Stimulated activated CD4-positive, alpha-beta T cell treated with anti-CD3 and anti-CD28 coated beads, Interleukin-15, amount 100 ng/mL, for 24 hours (primary cell): Measurements from ENCODE around the gene OR2Z1.
A peak's percentile ranks its signal among the peaks of the same experiment; 100 is the strongest.

Experiments
- DNase-seq: peaks from one replicate; pipeline ENCODE4 v3.0.0-alpha.2; 2020

OR2Z1 gene, protein sequence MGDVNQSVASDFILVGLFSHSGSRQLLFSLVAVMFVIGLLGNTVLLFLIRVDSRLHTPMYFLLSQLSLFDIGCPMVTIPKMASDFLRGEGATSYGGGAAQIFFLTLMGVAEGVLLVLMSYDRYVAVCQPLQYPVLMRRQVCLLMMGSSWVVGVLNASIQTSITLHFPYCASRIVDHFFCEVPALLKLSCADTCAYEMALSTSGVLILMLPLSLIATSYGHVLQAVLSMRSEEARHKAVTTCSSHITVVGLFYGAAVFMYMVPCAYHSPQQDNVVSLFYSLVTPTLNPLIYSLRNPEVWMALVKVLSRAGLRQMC

DNA sequence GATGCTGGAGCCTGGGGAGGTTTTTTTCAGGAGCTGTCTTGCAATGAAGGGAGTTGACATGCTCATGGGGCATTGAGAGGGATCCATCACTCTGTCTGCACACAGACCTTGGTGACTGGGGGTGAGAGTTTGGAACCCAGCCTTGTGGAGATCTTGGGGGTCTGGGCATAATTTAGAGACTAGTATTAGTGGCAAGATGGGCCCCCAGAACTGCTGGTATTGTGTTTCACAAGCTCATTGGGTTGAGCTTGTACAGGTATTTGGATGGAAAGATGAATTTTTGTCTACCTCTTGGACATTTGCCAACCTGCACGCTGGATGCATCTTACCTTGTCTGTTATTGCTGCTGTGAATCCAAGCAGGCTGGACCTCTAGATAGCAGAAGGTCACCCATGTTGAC, at the start of gene OR2Z1:
OR2Z1 (plus strand) TSS at position 301 of the 400 bp plus-strand sequence. CDS start 9,395 bp downstream, outside the sequence.
- no peak for DNase-seq

DNA sequence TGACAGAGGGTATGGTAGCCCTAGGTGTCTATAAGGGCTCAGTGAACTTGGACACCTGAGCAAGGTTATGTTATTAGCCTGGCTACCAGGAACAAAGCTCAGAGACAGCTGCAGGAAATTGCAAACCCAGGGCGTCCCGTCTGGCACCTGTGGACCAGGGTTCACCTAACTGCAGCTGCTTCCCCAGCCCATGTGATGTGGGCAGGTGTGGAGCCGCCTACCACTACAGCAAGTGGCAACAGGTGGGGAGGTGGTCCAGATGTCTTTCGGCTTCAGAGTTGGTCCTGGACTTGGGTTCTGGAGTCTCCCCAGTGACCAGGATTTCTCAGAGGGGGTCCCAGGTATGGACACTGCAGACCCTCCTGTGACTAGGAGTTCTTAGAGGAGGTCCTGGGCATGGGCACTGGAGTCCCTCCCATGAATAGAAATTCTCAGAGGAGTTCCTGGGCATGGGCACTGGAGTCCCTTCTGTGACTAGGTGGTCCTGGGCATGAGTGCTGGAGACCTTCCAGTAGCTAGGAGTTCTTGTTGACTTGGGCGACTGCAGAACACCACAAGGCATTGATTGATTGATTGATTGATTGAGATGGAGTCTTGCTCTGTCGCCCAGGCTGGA, 48.0 kb upstream of the OR2Z1 start:
- DNase-seq = no peak

DNA sequence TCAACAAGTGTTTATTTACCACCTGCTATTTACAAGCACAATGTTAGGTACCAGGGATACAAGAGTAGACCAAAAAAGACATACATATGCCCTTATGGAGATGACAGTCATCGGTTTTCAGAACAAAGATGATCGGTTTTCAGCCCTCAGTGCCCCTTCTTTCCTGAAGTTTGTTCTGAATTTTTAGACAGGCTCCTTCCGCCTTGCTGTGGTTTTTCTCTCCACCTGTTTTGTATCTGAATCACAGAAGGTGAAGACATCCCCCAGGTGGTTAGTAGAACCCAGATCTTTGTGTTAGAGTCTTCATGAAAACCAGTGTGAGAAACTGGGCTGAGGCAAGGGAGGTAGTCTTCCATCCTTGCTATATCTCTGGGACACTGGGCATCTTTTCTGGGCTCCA, 46.4 kb upstream of the OR2Z1 start:
- no peak for DNase-seq

DNA sequence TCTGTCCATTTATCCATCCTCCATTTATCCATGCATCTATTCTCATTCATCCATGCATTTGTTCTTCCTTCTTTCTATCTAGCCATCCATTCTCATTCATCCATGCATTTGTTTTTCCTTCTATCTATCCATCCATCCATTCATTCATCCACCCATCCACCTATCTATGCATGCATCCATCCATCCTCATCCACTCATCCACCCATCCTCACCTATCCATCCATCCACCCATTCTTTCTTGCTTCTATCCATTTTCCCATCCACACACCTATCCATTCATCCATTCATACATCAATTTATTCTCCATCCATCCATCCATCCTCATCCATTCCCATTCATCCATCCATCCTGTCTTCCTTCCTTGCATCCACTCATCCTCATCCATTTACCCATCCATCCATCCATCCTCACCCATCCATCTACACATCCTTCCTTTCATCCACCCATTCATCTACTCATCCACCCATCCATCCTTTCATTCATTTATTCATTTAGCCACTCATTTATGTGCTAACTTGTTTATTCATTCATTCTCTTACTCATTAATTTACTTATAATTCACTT, 43.1 kb upstream of the OR2Z1 start:
- no peak for DNase-seq

DNA sequence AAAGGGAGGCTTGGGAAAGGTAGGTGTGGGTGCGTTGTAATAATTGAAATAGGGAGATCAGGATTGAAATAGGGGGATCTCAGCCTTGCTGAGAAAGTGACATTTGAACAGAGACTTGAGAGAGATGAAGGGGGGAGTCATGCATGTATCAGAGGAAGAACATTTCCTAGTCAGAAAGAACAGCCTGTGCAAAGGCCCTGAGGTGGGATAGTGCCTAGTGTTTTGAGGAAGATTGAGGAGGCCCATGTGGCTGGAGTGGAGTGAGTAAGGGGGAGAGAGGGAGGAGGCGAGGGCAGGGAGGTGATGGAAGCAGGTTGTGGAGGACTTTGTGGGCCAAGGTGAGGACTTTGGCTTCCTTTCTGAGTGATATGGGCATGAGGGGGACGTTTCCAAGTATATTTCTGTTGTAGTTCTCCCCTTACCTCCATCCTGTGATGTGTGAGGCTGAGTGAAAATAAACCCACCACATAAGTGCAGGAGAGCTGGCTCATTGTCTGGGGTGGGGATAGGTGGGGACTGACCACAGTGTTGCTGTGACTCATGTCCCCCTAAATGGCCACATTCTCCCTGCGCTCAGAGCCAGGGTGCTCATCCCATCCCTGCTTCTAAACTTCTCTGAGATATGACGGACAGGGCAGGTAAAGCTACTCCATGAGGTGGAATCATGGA, 40.6 kb upstream of the OR2Z1 start:
- DNase-seq = no peak

DNA sequence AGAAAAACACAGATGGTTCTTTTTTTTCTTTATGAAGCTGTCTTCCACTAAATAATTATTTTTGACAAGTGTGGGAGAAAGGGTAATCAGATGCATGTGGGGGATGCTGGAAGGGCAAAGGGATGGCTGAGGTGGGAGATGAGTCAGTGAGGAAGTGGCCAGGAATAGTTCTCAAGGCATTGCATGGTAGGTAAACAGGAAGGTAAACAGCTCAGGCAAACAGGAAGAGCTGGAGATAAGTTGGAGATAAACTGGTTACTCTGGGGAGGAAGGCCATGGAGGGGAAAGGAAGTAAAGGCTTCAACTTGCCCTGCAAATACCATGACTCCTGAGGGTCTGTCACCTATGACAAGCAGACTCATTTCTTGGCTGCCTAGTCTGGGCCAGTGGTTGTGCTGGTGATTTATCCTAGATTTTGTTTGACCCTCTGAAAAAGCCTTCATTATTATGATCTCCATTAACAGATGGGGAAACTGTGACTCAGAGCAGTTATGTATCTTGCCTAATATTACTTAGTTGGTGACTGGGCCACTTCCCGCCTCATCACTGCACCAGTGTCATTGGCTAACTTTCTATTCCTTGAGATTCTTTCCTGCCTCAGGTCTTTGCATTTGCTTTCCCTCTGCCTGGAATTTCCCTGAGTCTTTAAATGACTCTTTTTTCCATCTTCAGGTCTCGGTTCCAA, 39.9 kb upstream of the OR2Z1 start:
- no peak for DNase-seq

DNA sequence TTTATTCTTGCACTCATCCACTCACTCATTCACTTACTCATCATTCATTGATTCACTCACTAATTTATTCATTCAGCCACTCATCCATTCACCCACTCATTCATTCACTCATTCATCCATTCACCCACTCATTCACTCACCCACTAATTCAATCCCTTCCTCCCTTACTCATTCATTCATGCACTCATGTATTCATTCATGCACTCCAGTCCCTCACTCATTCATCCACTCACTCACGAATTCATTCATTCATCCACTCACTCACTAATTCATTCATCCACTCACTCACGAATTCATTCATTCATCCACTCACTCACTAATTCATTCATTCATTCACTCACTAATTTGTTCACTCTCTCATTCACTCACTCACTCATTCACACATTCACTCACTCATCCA, 39.0 kb upstream of the OR2Z1 start:
- DNase-seq = no peak

DNA sequence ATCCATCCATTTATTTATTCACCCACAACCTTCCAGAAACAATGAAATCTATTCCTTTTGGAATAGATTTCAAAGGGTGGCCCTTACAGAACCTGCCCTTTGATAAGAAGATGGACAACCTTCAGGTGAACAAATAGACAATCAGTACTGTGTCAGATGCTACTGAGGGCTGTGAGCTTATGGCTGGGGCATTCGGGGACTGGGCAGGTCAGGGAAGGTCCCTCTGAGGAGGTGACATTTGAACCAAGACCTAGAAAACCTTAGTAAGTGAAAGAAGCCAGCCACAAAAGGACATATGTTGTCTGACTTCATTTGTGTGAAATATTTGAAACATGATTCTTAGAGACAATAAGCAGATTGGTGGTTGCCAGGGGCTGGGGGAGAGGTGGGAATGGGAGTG, 38.5 kb upstream of the OR2Z1 start:
- DNase-seq = no peak

DNA sequence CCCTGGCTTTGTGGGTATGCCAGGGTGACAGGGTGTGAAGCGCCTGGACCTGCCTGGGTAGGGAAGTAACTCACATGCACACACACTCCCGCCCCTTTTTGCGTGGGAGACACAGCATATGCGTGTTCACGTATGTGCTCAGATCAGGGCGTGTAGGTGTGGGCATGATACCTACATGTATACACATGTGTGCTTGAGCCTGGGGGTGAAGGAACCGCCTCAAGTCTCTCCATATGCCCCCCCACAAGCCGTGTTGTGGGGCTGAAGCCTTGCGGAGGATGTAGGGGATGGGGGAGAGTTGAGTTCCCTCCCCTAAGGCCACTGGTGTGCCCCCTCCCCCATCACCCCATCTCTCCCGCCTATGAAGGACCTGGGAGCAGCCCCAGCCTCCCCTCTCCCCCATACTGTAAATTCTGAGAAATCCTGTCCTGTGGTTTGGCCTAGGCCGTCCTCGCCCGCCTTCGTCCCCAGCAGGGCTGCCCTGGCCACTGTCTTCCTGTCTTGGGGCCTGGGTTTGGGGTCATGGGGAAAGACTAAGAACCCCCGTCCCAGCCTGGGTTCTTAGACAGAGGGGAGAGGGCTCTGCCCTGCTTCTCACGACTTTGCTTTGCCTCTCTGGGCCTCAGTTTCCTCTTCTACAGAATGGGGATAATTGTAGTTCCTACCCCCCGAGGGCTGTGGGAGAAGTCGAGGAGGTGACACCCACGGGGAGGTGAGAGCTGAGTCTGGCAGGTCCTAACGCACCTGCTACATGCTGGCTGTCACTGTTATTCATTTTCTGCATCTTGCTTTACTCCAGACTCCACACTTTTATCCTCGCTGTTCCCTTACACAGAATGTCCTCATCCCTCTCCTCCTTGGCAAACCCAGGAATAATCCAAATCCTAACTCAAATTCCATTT, 37.2 kb upstream of the OR2Z1 start:
- DNase-seq = no peak

DNA sequence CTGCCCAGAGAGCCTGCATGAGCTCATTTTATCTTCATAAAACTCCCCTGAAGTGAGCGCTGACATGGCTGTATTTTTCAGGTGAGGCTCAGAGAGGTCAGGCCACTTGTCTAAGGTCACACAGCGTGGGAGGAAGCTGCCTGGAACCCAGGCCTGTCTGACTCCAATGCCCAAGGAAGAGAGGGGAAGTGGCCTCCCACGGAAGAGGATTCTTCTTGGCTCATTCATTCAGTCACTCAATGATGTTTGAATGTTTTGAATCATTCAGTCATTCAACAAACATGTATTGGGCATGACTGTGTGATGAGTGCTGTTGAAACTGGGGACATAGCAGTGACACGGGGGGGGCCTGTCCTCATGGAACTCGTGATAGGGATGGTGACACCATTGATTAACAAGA, 34.9 kb upstream of the OR2Z1 start:
- no peak for DNase-seq

DNA sequence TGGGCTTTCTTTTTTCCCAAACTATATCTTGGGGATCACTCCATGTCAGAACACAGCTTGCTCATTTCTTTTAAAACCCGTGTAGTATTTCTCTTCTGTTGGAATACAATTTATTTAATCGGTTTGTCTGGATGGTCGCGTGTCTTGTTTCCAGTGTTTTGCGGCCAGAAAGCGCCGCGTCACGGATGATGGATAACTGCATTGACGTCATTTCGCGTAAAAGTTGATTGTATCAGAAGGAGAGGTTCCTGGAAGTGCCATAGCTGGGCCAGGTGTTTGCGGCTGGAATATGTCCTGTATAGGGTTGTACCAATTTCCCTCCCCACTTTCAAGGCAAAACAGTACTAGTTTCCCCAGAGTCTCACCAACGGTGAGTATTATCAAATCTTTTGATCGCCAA, 32.5 kb upstream of the OR2Z1 start:
- DNase-seq = no peak

DNA sequence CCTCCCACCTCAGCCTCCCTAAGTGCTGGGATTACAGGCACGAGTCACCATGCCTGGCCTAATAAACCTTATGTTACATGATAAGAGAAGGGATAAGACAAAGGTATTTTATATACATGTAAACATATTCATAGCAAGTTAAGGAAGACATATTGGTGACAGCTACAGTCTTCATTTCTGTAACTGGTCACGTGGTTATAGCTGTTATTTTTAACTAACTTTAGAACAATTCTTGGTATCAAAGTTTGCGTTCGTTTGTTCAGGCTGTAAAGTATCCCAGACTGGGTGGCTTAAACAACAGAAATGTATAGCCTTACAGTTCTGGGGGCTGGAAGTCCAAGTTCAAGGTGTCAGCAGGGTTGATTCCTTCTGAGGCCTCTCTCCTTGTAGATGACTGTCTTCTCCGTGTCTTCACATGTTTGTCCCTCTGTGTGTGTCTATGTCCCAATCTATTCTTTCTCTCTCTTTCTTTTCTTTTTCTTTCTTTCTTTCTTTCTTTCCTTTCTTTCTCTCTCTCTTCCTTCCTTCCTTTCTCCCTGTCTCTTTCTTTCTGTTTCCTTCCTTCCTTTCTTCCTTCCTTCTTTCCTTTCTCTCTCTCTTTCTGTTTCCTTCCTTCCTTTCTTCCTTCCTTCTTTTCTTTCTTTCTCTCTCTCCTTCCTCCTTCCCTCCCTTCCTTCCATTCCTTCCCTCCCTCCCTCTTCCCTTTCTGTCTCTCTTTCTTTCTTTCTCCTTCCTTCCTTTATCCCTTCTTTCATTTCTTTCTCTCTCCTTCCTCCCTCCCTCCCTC, 30.5 kb upstream of the OR2Z1 start:
- no peak for DNase-seq

DNA sequence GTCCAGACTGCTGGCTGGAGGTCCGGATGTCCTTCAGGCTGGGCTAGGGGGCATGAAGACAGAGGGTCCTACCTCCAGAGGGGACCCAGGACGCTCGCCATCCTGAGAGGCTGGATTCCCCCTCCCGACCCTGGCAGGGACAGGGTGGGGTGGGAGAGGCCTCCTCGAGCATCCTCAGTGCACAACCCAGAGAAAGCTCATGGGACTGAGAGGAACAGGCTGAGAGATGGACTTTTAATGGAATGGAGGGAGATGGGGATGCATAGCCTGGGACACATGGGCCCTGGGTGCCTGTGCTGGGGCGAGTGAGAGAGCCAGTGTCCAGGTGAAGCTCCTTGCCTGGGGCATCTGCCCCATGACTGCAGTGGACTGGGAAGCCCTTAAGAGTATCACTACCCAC, 25.9 kb upstream of the OR2Z1 start:
- no peak for DNase-seq

DNA sequence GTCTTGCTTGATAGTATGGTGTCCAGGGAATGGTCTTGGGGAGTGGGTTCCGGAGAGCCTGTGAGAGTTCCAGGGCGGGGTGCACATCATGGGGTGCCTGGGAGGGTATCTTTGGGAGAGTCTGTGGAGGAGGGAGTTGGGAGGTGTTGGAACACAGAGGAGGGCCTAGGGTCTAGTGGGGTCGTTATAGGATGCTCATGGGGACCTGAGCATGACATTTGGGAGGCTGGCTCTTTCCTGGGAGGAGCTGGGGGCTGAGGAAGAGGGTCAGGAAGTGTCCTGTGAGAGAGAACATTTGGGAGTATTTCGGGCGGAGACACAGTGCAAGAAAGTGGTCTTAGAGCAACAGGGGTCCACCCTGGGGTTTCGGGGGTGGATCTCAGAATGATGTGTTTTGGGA, 25.5 kb upstream of the OR2Z1 start:
- DNase-seq = no peak

DNA sequence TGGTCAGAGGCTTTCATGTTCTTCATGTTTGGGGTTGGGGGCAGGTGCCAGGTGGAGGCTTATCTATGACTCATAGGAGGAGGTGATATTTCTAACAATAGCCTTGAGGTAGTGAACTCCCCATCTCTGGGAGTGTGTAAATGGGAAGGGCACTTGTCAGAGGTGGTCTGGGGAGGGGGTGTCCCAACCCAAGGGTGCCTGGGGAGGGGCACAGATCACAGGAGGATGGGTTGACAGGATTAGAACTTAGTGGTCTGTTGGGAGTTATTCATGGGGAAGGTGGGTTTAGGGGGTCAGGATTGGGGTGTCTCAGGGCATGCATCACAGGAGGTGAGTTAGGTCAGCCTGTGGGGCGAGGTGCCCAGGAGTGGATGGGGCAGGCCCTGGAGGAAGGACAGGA, 24.4 kb upstream of the OR2Z1 start:
- no peak for DNase-seq

DNA sequence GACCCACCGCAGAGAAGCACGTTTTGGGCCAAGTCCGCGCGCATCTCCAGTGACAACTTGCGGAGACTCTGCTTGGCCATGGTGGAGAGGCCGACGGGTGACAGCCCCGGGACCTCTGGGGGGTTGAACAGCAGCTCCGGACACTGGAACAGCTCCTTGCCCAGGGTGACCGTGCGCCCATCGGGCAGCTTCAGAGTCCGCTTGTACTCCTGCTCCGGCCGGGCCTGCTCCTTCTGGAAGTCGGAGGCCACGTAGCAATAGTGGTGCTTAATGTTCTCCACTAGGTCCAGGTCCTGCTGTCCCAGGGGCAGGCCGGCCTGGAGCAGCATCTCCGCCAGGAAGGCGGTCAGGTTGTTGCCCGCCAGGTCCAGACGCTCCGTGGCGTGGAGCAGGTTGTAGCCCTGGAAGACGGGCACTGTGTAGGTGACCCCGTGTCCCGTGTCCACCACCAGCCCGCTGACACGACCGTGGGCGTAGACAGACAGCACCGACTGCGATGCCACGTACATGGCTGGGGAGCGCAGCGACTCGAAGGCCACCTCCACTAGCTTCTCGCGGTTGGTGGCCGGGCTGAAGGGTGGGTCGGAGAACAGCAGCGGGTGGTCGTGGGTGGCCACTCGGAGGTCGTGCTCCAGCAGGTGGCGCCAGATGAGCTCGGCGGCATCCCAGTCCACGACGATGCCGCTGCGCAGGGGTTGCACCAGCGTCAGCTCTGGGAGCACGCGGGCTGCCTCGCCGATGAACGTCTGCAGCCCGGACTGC, 23.6 kb upstream of the OR2Z1 start:
- DNase-seq = peak; percentile 30

DNA sequence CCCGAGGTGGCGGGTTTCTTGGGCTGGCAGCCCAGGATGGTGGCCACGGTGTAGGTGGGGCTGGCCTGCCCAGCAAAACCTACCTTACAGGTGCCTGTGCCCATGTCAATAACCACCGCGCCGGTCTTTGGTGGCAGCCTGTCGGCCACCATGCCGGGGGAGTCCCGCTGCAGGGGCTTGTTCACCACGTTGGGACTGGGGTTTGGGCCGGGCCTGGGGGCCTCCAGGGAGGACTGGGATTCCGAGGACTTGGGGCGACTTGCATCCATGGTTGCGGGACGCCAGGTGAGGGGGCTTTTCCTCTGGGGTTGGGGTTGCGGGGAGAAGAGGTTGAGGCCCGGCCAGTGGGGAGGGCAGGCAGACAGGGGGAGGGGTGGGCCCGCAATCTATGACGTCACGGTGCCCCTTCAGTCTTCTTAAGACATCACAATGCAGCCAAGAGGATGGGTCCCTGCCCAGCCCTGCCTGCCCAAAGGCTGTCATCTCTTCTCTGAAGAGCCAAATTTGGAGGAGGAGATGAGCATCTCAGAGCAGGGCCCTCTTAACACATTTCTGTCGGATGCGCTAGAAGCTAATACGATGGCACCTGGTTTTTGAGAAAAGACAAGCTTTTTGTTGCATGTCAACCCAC, 22.9 kb upstream of the OR2Z1 start, which contains the start of gene ACTL9:
ACTL9 (minus strand) TSS at position 363 of the 631 bp plus-strand sequence; CDS start at position 269, 94 bp downstream.
- no peak for DNase-seq

DNA sequence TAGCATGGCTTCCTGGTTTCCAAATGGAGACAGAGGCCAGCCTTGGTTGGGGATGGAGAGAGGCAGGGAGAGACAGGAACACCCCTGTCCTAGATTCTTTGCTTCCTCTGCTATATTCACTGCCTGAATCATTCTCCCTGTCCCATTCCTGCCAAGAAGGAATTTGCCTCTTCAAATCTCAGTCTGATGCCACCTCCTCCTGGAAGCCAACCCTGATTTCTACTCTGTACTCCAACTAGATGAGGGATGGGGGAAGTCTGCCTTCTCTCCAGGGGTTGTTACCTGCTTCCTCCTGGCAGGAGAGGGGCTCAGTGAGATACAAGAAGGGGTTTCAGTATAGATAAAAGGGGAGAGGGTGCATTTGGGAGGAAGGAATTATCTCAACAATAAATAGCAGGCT, 21.5 kb upstream of the OR2Z1 start:
- no peak for DNase-seq

DNA sequence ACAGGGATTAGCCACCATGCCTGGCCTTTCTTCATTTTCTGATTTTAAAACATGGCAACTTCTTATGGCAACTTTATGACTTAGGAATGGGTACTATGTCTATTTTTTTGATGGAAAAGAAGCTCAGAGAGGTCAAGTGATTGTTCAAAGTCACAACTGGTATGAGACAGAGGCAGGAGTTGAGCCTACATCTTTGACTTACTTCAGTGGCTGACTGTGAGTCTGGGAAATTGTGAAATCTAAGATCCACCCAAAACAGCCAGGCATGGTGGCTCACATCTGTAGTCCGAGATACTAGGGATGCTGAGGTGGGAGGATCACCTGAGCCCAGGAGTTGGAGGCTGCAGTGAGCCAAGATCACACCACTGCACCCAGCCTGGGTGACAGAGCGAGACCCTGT, 20.5 kb upstream of the OR2Z1 start:
- DNase-seq = no peak

DNA sequence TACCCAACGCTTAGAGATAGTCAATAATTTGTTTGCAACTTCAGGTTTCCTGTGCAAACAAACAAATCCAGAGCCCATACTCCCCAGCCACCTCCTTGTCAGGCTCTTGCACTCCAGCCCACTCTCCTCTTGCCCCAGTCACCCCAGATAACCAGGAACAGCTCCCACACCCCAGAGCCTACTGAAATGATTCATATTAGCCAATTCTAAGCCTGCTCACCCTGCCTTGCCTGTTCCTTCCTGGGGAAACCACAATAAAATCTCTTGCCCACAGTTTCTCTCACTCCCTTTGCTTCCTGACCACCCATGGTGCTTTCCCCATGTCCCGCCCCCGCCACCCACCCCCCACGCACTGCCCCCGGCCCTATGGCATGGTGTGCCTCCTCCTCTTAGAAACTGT, 19.1 kb upstream of the OR2Z1 start:
- DNase-seq = peak; percentile 57
